MM.1S (cell line): ENCODE data around the gene SOBP.

Experiments
- DNase-seq: peaks from one replicate; pipeline ENCODE4 v3.0.0-alpha.2; 2015
- H2AFZ ChIP-seq: fragments of 300-600 bp; sonication (generic); 2 replicates; pipeline ENCODE4 v1.6.0; 2016; ENCODE audit warnings: antibody characterized with exemption, low read length
- H3F3A ChIP-seq: fragments of 300-600 bp; sonication (generic); 2 replicates; pipeline ENCODE4 v1.6.1; 2016; ENCODE audit warnings: mild to moderate bottlenecking, antibody characterized with exemption, low read length, moderate library complexity, mixed read lengths; ENCODE audit not compliant: insufficient read depth
- H3K27ac ChIP-seq: fragments of 300-600 bp; sonication (generic); 2 replicates; pipeline ENCODE4 v1.5.1; 2016; ENCODE audit warnings: mild to moderate bottlenecking, low read length
- H3K27me3 ChIP-seq: fragments of 300-600 bp; sonication (generic); replicated peaks from 2 replicates; pipeline ENCODE4 v1.6.0; 2016; ENCODE audit warnings: low read length; ENCODE audit not compliant: insufficient read depth
- H3K36me3 ChIP-seq: fragments of 300-600 bp; sonication (generic); replicated peaks from 2 replicates; pipeline ENCODE4 v1.6.1; 2016; ENCODE audit warnings: mild to moderate bottlenecking, low read length, mixed read lengths; ENCODE audit not compliant: insufficient read depth
- H3K4me1 ChIP-seq: fragments of 300-600 bp; sonication (generic); 2 replicates; pipeline ENCODE4 v1.6.1; 2016; ENCODE audit warnings: low read length, mixed read lengths
- H3K4me2 ChIP-seq: fragments of 300-600 bp; sonication (generic); 2 replicates; pipeline ENCODE4 v1.6.0; 2016; ENCODE audit warnings: low read depth, low read length
- H3K4me3 ChIP-seq: fragments of 300-600 bp; sonication (generic); 2 replicates; pipeline ENCODE4 v1.5.1; 2016; ENCODE audit warnings: low read length, mixed read lengths
- H3K79me2 ChIP-seq: fragments of 300-600 bp; sonication (generic); 2 replicates; pipeline ENCODE4 v1.6.1; 2016; ENCODE audit warnings: mixed run types, low read length, mixed read lengths
- H3K9ac ChIP-seq: fragments of 300-600 bp; sonication (generic); 2 replicates; pipeline ENCODE4 v1.6.1; 2016; ENCODE audit warnings: low read length, mixed read lengths
- H3K9me2 ChIP-seq: fragments of 300-600 bp; sonication (generic); replicated peaks from 2 replicates; pipeline ENCODE4 v1.6.1; 2016; ENCODE audit warnings: mild to moderate bottlenecking, low read length, mixed read lengths; ENCODE audit not compliant: insufficient read depth
- H3K9me3 ChIP-seq: fragments of 300-600 bp; sonication (generic); replicated peaks from 2 replicates; pipeline ENCODE4 v1.6.1; 2016; ENCODE audit warnings: mild to moderate bottlenecking, low read length, mixed read lengths; ENCODE audit not compliant: insufficient read depth
- H4K20me1 ChIP-seq: fragments of 300-600 bp; sonication (generic); 2 replicates; pipeline ENCODE4 v1.6.1; 2016; ENCODE audit warnings: mild to moderate bottlenecking, low read length, moderate library complexity, mixed read lengths; ENCODE audit not compliant: insufficient read depth
- CTCF ChIP-seq: fragments of 300-600 bp; sonication (generic); IDR thresholded peaks from 2 replicates; pipeline ENCODE4 v1.5.1; 2016; ENCODE audit warnings: antibody characterized with exemption, low read length, mixed read lengths
- EZH2 ChIP-seq: fragments of 300-600 bp; sonication (generic); optimal IDR thresholded peaks from 2 replicates; pipeline ENCODE3; 2017; ENCODE audit warnings: low read depth, mild to moderate bottlenecking, antibody characterized with exemption, low read length, mixed read lengths
- EZH2phosphoT487 ChIP-seq: fragments of 300-600 bp; sonication (generic); IDR thresholded peaks from 2 replicates; pipeline ENCODE4 v1.6.1; 2018; ENCODE audit warnings: antibody characterized with exemption, low read length

SOBP gene

GRCh38 chr6:107485157-107485556 lies 4.8 kb upstream of the SOBP start:
- no peaks in the 10 kb centered on the region for H3K4me1 ChIP-seq
- no peak overlapping the region for H3K27ac ChIP-seq
- no peaks in the 10 kb centered on the region for H3F3A ChIP-seq
- TF ChIP-seq CTCF (no peak), EZH2 (no peak), EZH2phosphoT487 (no peak)
- H3K4me3 ChIP-seq: no peak overlapping the region
- no peaks in the 10 kb centered on the region for H3K36me3 ChIP-seq
- no peak overlapping the region for H3K9ac ChIP-seq
- no peaks in the 10 kb centered on the region for H4K20me1 ChIP-seq
- peaks cover 25% of the 10 kb centered on the region for H3K27me3 ChIP-seq
- H2AFZ ChIP-seq: no peak overlapping the region
- no peak for DNase-seq
- no peaks in the 10 kb centered on the region for H3K9me2 ChIP-seq
- no peak overlapping the region for H3K4me2 ChIP-seq
- H3K9me3 ChIP-seq: no peaks in the 10 kb centered on the region
- H3K79me2 ChIP-seq: no peaks in the 10 kb centered on the region

GRCh38 chr6:107488174-107488874 lies 1.6 kb upstream of the SOBP start:
- H3K27ac ChIP-seq: no peak overlapping the region
- peak overlapping the region; percentile 67 for H3K4me3 ChIP-seq
- H3F3A ChIP-seq: no peaks in the 10 kb centered on the region
- H4K20me1 ChIP-seq: no peaks in the 10 kb centered on the region
- H3K9me3 ChIP-seq: no peaks in the 10 kb centered on the region
- H3K4me2 ChIP-seq: peak overlapping the region; percentile 98
- H3K79me2 ChIP-seq: no peaks in the 10 kb centered on the region
- H2AFZ ChIP-seq: peak overlapping the region; percentile 87; the same call in 1 of the 2 replicates
- no peak for TF ChIP-seq EZH2
- no peak for TF ChIP-seq EZH2phosphoT487
- no peak for TF ChIP-seq CTCF
- no peaks in the 10 kb centered on the region for H3K9me2 ChIP-seq
- no peaks in the 10 kb centered on the region for H3K36me3 ChIP-seq
- peaks cover 41% of the 10 kb centered on the region for H3K27me3 ChIP-seq
- no peak for DNase-seq
- H3K9ac ChIP-seq: no peak overlapping the region
- no peaks in the 10 kb centered on the region for H3K4me1 ChIP-seq

GRCh38 chr6:107488875-107489635 lies 862 bp upstream of the SOBP start:
- Histone ChIP-seq H3F3A (no peaks in the 10 kb centered on the region), H4K20me1 (no peaks in the 10 kb centered on the region), H3K79me2 (no peaks in the 10 kb centered on the region), H3K4me1 (no peaks in the 10 kb centered on the region), H3K9me3 (no peaks in the 10 kb centered on the region), H3K9me2 (no peaks in the 10 kb centered on the region), H2AFZ (peak overlapping the region; percentile 87), H3K4me2 (peak overlapping the region; percentile 98), H3K9ac (no peak overlapping the region), H3K4me3 (peak overlapping the region; percentile 67), H3K36me3 (no peaks in the 10 kb centered on the region), H3K27me3 (peaks cover 41% of the 10 kb centered on the region), H3K27ac (no peak overlapping the region)
- no peak for TF ChIP-seq EZH2phosphoT487
- TF ChIP-seq CTCF: no peak
- no peak for TF ChIP-seq EZH2
- DNase-seq: no peak
